Activated gamma-delta T cell treated with anti-CD3 and anti-CD28 coated beads, Interleukin-2, amount 50 U/mL, for 16 hours (primary cell): ENCODE data around the gene SLAMF7.
"Not testable (repeated sequence)": the region's sequence is repeated elsewhere in the genome, so short reads cannot be mapped to it uniquely, and the experiment has no call there.

Source experiments
- DNase-seq: peaks from one replicate; pipeline ENCODE4 v3.0.0-alpha.2; 2020; ENCODE audit warnings: low read depth

SLAMF7 gene

DNA sequence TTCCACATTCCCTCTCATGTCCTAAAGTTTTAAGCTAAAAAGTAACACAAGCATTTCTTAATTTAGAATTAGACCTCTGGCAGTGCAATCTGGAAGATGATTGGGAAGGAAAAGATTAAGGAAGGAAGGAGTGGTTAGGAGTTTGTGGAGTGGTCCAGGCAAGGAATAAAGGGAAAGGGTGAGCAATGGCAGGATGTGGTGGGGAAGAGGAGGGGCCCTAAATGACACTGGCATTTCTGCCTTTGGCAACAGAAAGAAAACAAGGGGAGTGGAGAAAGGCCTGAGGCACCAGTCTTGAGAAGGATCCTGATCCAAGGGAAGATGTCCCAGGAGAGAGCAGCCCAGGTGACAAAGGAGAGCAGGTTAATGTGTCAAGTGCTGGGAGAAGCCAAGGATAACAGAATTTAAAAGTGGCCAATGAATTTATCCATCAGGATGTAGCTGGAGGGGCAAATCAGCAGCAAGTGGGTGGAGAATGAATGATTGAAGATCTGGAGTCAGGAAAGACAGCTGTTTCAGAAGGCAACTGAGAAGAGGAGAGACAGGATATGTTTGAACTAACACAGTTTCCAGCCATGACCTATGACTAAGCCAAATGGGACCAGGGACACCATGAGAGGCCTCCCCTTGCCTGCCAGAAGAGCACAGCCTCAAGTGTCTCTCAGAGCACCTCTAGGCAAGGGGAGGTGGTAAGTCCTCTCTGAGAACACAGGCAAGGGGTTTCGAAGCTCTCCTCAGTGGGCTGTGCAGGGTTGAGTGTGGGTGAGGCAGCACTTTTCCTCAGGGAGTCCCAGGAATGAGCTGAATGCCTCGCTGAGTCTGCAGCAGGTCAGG lies 36.1 kb downstream of the SLAMF7 start:
- no peak for DNase-seq

DNA sequence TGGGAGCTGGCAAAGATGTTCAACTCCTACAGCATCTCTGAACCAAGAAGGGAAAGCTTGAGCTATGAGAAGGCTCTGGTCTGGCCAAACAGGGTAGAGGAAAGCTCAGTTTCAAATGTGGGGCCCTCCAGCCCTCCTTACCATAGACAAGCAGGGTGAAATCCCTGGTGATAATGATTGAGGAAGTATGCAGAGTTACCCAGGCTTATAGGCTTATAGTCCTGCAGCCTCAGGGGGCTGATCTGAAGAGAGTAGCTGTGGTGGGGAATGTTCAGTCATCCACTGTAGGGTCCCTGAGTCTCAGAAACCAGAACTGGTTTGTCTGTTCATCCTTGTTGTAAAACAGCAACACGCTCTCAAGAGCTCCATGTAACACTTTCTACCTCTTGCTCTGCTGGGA lies 37.1 kb downstream of the SLAMF7 start:
- no peak for DNase-seq

GRCh38 chr1:160777486-160778089 lies 38.5 kb downstream of the SLAMF7 start:
- no peak for DNase-seq

GRCh38 chr1:160778976-160779375 lies 39.9 kb downstream of the SLAMF7 start:
- DNase-seq = no peak

GRCh38 chr1:160779626-160780397 lies 40.8 kb downstream of the SLAMF7 start:
- no peak for DNase-seq

- no peak for DNase-seq
Measured at GRCh38 chr1:160780398-160780755, 41.3 kb downstream of the SLAMF7 start.

DNA sequence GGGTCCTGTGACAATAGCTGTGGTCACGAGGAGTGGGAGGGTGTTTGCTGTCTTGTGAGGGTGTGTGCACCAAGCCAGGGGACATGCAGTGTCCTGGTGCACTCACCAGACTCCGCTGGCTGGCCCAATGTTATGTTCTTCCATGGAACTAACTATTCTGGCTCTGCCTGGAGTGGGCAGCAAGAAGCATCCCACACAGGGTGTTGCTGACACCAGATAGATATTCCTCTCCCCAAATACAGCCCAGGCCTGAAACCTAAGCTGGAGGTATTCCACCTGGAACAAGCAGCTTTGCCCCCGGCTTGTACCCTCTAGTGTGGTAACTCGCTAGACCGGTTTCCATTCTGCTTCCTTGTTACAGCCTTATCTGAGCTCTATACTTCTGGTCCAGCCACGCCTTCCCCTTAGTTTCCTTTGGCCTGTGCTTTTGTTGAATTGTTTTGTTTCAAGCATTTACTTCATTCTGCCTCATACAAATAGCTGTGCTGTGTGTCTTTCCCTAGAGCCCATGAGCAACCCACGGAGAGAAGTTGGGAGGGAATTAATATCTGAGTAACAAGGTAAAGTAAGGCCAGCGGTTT lies 42.2 kb downstream of the SLAMF7 start:
- no peak for DNase-seq

DNA sequence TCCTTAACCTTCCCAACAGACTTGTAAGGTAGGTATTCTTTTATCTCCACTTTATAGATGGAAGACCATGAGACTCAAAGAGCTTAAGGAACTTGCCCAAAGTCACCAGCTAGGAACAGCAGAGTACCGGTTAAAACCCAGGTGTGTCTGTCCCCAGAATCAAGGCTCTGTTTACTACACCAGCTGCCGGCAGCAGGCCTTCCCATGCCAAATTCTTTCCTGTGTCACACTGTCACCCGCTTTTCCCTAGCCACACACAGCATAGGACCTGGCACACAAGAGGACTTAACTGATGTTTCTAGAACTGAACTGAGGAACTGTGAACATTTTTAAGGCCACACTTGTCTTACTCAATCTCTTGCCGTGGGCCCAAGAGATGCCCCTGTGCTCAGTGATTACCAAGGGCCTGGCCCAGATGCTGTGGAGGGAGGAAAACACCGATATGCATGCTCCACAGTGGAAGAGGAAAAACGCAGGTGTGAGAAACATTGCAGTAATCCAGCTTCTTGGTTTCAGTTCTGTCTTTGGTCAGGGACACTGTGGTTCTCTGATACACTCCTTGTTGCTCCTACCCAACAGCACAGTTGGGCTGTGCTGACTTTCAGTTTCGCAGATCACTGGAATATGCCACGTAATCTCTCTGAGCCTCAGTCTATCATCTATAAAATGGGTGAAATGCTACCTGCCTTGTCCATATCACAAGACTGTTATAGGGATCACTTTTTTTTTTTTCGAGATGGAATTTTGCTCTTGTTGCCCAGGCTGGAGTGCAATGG lies 43.1 kb downstream of the SLAMF7 start:
- DNase-seq = no peak

- not testable (repeated sequence) for DNase-seq
Measured at GRCh38 chr1:160782988-160783765, 44.1 kb downstream of the SLAMF7 start.

DNA sequence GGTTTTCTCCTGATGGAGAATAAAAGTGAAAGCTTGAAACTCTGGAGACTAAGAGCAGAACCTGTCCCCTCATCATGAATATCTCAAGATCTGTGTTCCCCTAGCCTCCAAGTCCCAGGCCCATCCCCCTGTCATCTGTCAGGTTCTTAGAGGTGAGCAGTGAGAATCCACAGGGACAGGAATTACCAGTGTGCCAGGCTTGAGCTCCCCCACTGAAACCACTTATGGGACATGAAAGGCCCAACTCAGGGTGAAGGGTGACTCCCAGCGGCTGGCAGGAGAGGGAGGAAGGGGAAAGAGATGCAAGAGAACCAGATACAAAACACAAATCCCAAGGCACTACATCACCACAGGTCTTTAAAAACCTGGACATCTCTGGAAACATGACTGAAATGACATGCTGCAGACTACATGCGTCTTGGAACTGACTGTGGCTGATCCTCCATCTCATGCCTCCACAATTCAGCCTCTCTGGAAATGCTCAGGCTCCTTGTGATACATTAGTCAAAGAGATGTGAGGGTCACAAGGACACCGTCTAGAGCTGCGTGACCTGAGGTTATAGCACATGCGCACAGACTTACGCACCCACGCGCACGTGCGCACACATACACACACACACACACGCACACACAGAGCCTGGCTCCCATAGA lies 50.1 kb downstream of the SLAMF7 start:
- no peak for DNase-seq

DNA sequence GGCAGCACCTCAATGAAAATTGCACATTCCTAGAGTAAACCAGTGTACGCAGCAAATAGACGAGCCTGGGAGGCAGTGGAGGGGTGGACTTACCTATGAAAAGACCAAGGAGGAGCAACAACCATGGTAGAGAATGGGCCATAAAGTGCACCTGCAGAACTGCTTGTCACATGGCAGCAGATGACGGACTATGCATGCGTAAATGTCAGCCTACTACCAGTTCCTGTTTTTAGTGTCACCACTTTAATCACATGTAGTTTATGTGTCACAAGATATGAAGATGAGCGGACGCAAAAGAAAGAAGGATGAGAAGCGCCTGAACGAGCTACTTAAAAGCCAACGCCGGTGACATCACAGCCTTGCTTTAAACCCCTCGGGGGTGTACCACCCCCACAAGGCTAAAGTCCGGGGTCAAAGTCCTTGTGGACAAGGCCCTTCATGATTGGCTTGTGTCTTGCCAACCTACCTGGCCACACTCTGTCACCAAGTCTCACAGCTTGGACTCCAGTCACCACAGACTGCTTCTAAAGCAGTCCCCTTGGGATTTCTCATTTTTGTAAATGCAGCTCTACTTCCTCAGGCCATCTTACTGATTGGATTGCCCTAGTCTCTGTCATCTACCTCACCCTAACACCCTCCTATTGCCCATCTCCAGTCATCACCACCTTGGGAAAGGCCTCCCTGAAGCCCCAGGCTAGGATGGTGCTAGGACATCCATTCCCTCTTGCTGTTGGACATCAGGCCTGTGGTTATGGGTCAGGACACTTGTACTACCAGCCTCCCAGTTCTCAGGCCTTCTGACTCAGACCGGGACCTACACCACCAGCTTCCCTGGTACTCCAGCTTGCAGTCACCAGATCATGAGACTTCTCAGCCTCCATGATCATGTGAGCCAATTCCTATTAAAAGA lies 50.9 kb downstream of the SLAMF7 start:
- no peak for DNase-seq

DNA sequence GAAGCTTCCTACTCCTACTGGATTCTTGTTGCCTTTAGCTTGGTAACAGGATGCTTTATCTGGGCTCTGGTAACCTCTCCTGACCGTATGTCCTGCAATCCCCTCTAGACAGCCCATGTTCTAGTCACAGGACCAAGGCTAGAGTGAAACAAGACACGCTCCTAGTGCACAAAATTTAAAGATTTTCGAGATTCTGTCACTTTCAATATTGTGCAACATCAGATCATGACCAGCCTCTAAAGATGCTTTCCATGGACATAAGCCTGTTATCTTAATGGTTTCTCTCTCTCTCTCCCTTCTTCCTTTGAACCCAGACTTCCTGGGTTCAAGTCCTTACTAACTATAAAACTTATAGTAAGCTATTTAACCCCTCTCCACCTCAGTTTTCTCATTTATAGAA lies 55.3 kb downstream of the SLAMF7 start:
- DNase-seq = no peak

DNA sequence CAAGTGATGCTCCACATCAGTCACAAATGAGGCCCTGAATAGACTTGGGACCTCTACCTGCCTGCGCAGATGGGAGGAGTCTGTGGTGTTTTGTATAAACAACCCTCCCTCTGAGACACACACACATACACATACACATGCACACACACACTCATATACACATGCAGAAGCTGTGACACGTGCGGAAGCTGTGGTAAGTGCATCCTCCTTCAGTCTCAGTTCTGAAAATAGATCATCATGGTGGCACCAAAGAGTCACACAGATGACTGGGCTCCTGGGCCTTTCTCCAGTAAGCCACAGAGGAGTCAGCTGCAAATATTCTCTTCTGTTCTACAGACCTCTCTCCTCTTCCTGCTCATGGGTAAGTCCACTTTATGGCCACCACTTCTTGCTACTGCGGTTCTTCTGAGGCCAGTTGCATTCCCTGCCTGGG lies 56.9 kb downstream of the SLAMF7 start, which contains the start of gene LY9:
TSS of gene LY9 (plus strand) at position 224 of the 433 bp plus-strand sequence. CDS start at position 238, 14 bp downstream.
- peak; percentile 72 for DNase-seq

GRCh38 chr1:160797271-160797709 lies 58.2 kb downstream of the SLAMF7 start:
- no peak for DNase-seq

DNA sequence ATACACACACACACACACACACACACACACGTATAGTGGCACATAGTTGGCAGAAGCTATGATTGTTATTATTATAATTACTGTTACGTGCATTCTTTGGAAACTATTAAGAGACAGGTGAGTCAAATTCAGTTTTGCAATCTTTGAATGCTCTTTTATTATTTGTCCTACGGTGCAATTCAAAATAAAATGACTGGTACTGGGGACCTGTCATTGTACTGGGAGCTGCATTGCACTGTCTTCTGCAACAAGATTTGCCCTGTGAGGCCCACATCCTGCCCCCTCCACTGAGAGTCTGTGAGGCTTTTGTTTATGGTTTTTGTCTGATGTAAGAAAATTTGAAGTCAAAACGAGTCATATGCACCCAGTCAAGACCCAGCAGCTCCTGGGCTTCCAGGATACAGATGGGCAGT lies 58.8 kb downstream of the SLAMF7 start:
- peak; percentile 48 for DNase-seq

- DNase-seq = no peak
Measured at GRCh38 chr1:160798439-160798838, 59.4 kb downstream of the SLAMF7 start.

DNA sequence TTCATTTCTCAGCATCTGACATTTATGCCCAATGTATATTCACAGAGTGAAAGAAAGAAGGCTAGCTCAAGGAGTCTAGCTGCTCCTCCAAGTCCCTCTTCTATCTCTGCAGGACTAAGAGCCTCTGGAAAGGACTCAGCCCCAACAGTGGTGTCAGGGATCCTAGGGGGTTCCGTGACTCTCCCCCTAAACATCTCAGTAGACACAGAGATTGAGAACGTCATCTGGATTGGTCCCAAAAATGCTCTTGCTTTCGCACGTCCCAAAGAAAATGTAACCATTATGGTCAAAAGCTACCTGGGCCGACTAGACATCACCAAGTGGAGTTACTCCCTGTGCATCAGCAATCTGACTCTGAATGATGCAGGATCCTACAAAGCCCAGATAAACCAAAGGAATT lies 60.6 kb downstream of the SLAMF7 start:
- DNase-seq = no peak

GRCh38 chr1:160800142-160800541 lies 61.1 kb downstream of the SLAMF7 start:
- DNase-seq = no peak
